Occipital lobe (tissue), 2 donors: ENCODE measurements around the gene KRT17. TPM values are rescaled to one million over a fixed set of nuclear protein-coding genes. Genes with fewer than 3 reads are reported as not detected.
"Not testable (repeated sequence)": the region's sequence is repeated elsewhere in the genome, so short reads cannot be mapped to it uniquely, and the experiment has no call there.

ENCODE experiments used
- DNase-seq: peaks from one replicate; lab custom pipeline; 2025; lab: John Stamatoyannopoulos, UW
- total RNA-seq: library from RNA; depleted of rRNA; stranded (reverse); fragments of >200 nt; gene quantifications from one replicate; pipeline ENCODE4 v1.2.3, GENCODE V29; 2014

KRT17 gene
- total RNA-seq, 1 donor from 2014 or later = 0.31 TPM

- no peak for DNase-seq
Observed at GRCh38 chr17:41635121-41636097, 11.0 kb upstream of the KRT17 start.

DNA sequence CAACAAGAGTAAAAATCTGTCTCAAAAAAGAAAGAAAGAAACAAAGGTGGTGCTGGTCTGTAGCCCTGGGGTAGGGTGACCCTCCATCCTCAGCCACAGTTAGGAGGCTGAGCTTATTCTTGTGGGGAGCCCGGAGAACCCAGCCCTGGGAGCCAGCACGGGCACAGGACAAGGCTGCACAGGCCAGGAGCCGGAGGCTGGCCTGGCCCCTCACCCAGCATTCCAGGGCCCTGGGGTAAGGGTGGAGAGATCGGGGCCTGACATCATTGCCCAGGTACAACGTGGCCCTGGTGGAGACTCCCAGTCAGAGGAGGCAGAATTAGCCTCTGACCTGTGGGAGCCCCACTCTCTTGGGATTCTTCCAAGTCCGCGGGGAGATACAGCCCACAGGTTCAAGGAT lies 10.3 kb upstream of the KRT17 start:
- DNase-seq = no peak

- DNase-seq = no peak
Observed at GRCh38 chr17:41633556-41634199, 9.3 kb upstream of the KRT17 start.

GRCh38 chr17:41632482-41633105 lies 8.2 kb upstream of the KRT17 start:
- DNase-seq = no peak

DNA sequence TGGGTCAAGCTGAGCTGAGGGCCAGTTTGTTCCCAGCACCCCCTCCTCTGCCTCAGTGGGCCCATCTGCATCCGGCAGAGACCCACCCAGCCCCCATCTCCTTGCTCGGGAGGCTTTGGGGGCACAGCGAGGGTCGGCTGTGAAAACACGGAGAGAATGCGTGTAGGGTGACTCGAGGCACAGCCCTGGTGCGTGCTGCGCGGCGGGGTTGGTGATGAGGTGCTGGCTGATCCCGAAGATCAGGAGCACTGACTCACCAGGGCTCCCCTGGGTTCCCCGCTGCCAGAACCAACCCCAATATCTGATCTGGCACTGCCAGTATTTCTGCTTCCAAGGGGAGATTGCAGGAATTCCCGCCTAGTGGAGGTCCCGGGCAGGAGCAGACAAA lies 7.5 kb upstream of the KRT17 start:
- no peak for DNase-seq

- DNase-seq = no peak
Observed at GRCh38 chr17:41631025-41631897, 6.9 kb upstream of the KRT17 start.

GRCh38 chr17:41629826-41630670 lies 5.7 kb upstream of the KRT17 start:
- no peak for DNase-seq

GRCh38 chr17:41629316-41629715 lies 4.9 kb upstream of the KRT17 start:
- DNase-seq = no peak

GRCh38 chr17:41628621-41629255 lies 4.4 kb upstream of the KRT17 start:
- not testable (repeated sequence) for DNase-seq

DNA sequence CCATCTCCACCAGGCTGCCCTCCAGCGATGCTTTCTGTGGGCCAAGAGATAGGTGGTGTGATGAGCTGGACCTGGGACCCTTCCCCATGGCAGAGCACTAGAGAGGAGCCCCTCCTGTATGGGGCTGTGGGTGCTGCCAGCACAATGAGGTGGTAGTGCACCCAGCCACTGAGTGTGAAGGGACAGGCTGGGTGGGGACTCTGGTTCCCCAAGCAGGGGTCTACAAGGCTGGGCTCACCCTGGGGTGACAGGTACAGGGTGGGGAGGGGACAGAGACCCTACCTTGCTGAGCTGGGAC lies 3.6 kb upstream of the KRT17 start:
- DNase-seq = not testable (repeated sequence)

- DNase-seq = no peak
Observed at GRCh38 chr17:41627316-41628072, 3.1 kb upstream of the KRT17 start.

- DNase-seq = not testable (repeated sequence)
Observed at GRCh38 chr17:41626914-41627295, 2.5 kb upstream of the KRT17 start.

DNA sequence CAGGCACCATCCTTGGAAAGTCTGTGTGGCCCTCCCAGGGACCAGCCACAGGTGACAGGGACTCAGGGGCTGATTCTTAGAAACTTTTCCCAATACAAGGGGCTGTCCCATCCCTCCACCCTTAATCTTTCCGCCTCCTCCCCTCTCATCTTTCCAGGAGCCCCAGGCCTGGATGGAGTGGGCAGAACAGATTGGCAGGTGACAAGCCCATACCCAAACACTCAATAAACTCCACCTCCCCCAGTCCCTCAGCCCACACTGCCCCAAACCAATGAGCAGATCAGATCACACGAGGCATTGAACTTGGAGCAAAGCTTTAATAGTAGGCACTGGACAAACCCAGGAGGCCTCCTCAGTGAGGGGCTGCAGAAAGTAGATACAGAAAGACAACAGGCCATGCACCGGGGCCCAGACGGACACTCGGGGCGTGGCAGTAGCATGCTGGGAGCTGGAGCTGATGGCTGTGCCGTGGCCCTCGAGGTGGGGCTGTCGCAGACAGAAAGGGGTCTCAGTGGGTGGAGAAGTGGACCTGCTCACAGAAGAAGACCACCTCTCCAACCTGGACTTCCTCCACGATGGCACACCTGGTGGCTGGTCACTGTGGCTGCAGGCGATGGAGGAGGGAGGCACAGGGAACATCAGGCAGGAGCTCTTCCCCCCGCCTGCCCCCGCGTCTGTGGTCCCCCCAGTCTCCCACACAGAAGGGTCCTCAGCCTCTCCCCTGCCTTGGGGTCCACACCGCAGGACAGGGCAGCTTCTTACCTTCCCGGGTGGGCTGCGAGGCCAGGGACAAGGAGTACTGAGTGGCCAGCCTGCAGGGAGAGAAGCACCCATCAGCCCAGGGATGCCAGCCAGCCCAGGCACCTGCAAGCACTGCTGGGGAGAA lies 1.9 kb upstream of the KRT17 start:
- not testable (repeated sequence) for DNase-seq

DNA sequence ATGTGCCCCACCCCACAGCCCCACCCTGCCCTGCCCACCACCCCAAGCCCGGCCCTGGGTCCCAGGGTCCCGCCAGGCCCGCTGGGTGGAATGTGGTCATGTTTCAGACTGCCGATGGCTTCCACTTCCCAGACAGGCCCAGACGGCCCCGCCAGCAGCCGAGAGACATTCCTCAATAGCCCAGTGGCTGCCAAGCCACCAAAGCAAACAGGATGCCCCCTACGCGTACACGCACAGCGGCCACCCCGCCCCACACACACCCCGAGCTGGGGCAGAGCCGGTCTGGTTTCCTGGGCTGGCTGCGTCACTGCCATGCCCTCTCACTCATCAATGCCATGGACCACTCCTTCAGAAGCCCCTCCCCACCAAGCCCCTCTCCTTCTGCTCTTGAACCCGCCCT lies 1.2 kb upstream of the KRT17 start:
- DNase-seq = no peak

GRCh38 chr17:41623184-41623861 lies 1.1 kb downstream of the KRT17 start:
- not testable (repeated sequence) for DNase-seq

DNA sequence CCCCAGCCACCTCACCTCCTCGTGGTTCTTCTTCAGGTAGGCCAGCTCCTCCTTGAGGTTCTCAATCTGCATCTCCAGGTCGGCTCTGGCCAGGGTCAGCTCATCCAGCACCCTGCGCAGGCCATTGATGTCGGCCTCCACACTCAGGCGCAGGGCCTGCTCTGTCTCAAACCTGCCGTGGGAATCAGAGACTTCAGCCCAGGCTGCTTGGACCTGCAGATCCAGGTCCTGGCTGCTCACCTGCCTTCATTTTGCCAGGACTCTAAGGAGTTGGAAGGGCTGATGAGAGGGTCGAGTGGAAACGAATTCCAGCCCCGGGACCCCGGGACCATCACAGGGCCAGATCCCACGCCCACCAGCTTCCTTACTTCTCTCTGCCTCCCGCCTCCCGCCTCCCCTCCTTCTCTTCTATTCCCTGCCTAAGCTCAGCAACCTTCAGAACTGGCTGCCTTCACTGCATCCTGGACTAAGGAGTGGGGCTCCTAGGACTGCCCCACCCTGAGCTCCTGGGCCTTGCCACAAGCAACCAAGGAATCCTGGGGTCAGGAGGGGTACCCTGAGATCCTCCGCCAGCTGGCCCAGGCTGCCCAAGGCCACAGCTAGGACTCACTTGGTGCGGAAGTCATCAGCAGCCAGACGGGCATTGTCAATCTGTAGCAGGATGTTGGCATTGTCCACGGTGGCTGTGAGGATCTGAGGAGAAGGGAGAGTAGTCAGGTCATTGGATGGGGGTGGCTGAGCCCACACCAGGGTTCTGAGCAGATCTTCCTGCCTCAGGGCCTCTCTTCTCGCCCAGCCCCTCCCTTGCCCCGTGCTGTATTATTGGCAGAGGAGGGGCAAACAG lies 1.8 kb downstream of the KRT17 start:
- DNase-seq = not testable (repeated sequence)

DNA sequence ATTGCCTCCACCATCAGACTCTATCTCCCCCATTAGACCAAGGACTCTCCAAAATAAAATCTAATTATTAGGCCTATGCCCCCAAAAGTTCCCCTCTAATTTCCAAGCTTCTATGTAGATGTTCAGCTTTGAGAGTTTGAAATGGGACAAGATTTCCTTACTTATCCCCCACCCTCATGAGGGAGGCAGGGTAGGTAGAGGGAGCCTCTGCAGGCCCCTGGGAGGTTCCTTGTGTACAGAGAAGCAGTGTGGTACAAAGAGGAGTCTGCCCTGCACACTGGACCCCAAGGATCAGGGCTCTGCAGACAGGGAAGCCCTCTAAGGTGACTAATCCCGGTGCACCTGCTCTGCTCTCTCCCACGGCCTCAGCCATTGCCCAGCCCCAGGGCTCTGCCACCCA lies 2.5 kb downstream of the KRT17 start:
- DNase-seq = no peak
